Right hindlimb (tissue), 1 donor: ENCODE data around the gene TPST2.
"Not testable (repeated sequence)": the region's sequence is repeated elsewhere in the genome, so short reads cannot be mapped to it uniquely, and the experiment has no call there.

Experiments
- DNase-seq: peaks from one replicate; pipeline ENCODE4 v3.0.0-alpha.2; 2018

Gene TPST2

GRCh38 chr22:26589845-26590736 is at the start of gene TPST2:
TSS of gene TPST2 (minus strand) at chr22:26590132. CDS start at chr22:26541630, 48,502 bp downstream.
- peak; percentile 87 for DNase-seq

- DNase-seq = no peak
Observed at GRCh38 chr22:26636296-26636695, 46.4 kb upstream of the TPST2 start.

- DNase-seq = no peak
Observed at GRCh38 chr22:26635117-26635516, 45.2 kb upstream of the TPST2 start.

GRCh38 chr22:26634189-26634588 is 44.3 kb upstream of the TPST2 start:
- no peak for DNase-seq

GRCh38 chr22:26632422-26633155 is 42.7 kb upstream of the TPST2 start:
- DNase-seq = no peak

GRCh38 chr22:26631282-26631681 is 41.4 kb upstream of the TPST2 start:
- DNase-seq = no peak

- DNase-seq = no peak
Observed at GRCh38 chr22:26629988-26630761, 40.2 kb upstream of the TPST2 start.

- no peak for DNase-seq
Observed at GRCh38 chr22:26624803-26625202, 34.9 kb upstream of the TPST2 start.

- DNase-seq = no peak
Observed at GRCh38 chr22:26623984-26624383, 34.1 kb upstream of the TPST2 start.

GRCh38 chr22:26621663-26622062 is 31.7 kb upstream of the TPST2 start, which contains the start of gene CRYBA4:
TSS of gene CRYBA4 (plus strand) at chr22:26621963. CDS start at chr22:26622597, 634 bp downstream.
- DNase-seq = no peak

GRCh38 chr22:26620197-26620596 is 30.3 kb upstream of the TPST2 start:
- DNase-seq = no peak

- DNase-seq = no peak
Observed at GRCh38 chr22:26619510-26619909, 29.6 kb upstream of the TPST2 start.

- no peak for DNase-seq
Observed at GRCh38 chr22:26618455-26618854, 28.5 kb upstream of the TPST2 start.

- DNase-seq = no peak
Observed at GRCh38 chr22:26617271-26618199, 27.6 kb upstream of the TPST2 start, which contains the start of gene CRYBB1. TSS of gene CRYBB1 (minus strand) at chr22:26618027. CDS start at chr22:26616319, 1,708 bp downstream.

- no peak for DNase-seq
Observed at GRCh38 chr22:26616650-26617049, 26.7 kb upstream of the TPST2 start.

GRCh38 chr22:26615830-26616435 is 26.0 kb upstream of the TPST2 start:
- DNase-seq = no peak

GRCh38 chr22:26615149-26615548 is 25.2 kb upstream of the TPST2 start:
- no peak for DNase-seq

GRCh38 chr22:26614322-26614721 is 24.4 kb upstream of the TPST2 start:
- no peak for DNase-seq

- not testable (repeated sequence) for DNase-seq
Observed at GRCh38 chr22:26613753-26614152, 23.8 kb upstream of the TPST2 start.

GRCh38 chr22:26612652-26613051 is 22.7 kb upstream of the TPST2 start:
- DNase-seq = no peak

- no peak for DNase-seq
Observed at GRCh38 chr22:26610996-26611395, 21.1 kb upstream of the TPST2 start.
